Measurements from ENCODE around the gene ARID3A. TPM values are rescaled to one million over a fixed set of nuclear protein-coding genes. Genes with fewer than 3 reads are reported as not detected.

Gene ARID3A
- total RNA-seq, 2 donors from 2014 or later, result 3.8 to 18.7 TPM

DNA sequence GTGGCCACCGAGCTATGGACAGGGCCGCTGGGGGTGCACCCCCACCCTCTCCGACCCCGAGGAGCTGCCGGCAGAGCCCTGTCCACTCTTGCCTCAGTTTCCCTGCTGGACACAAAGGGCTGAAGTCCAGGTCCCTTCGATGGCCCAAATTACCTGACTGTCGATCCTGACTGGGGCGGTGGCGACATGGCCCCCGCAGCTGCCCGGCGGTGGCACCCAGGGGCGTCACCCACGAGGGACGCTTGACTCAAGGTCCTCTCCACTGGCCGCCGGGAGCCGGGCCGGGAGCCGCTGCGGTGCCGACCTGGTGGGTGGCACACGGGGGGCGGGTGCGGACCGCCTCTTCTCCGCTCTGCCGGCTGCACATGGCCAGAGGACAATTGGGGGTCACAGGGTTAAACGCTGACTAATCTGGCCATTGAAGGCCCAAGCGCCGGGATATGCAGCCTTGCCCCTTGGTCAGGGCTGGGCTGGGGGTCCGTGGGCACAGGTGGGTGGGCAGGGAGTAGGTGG lies 16.4 kb downstream of the ARID3A start:
- no peak for DNase-seq (ENCODE audit: low spot score)
- Histone ChIP-seq H3K9me3 (no peaks in the 10 kb centered on the region), H3K27ac (no peak overlapping the region), H3K36me3 (no peaks in the 10 kb centered on the region), H3K4me3 (no peak overlapping the region), H3K27me3 (replicated peaks; ENCODE audit: insufficient read depth) (no peaks in the 10 kb centered on the region), H3K4me1 (replicated peaks) (peaks cover 3% of the 10 kb centered on the region)
- TF ChIP-seq POLR2A (IDR thresholded peaks at IDR 0.05) (no peak), POLR2AphosphoS5 (IDR thresholded peaks at IDR 0.05) (no peak)
- TF ChIP-seq, protein P1, sequence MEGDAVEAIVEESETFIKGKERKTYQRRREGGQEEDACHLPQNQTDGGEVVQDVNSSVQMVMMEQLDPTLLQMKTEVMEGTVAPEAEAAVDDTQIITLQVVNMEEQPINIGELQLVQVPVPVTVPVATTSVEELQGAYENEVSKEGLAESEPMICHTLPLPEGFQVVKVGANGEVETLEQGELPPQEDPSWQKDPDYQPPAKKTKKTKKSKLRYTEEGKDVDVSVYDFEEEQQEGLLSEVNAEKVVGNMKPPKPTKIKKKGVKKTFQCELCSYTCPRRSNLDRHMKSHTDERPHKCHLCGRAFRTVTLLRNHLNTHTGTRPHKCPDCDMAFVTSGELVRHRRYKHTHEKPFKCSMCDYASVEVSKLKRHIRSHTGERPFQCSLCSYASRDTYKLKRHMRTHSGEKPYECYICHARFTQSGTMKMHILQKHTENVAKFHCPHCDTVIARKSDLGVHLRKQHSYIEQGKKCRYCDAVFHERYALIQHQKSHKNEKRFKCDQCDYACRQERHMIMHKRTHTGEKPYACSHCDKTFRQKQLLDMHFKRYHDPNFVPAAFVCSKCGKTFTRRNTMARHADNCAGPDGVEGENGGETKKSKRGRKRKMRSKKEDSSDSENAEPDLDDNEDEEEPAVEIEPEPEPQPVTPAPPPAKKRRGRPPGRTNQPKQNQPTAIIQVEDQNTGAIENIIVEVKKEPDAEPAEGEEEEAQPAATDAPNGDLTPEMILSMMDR (IDR thresholded peaks at IDR 0.05), result no peak
- WGBS, result 93% methylated on average over 32 of the region's 32 CpGs
- intact Hi-C loops (cut with DNase I), result no loop called here

DNA sequence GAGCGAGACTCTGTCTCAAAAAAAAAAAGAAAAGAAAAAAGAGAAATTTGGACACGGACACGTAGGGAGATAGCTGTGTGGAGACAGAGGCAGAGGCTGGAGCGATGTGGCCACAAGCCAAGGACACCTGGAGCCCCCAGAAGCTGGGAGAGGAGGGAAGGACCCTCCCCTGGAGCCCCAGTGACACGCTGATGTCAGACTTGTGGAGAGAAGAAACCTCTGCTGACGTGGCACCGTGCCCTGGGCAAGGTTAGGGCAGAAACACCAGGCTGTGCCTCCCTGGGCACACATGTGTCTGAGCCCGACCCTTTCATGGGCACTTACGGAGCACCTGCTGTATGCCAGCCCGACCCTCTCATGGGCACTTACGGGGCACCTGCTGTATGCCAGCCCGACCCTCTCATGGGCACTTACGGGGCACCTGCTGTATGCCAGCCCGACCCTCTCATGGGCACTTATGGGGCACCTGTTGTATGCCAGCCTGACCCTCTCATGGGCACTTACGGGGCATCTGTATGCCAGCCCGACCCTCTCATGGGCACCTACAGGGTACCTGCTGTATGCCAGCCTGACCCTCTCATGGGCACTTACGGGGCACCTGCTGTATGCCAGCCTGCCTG lies 17.8 kb downstream of the ARID3A start:
- intact Hi-C loops (cut with DNase I), result no loop called here
- Histone ChIP-seq H3K4me1 (replicated peaks) (peaks cover 3% of the 10 kb centered on the region), H3K9me3 (no peaks in the 10 kb centered on the region), H3K27me3 (replicated peaks; ENCODE audit: insufficient read depth) (no peaks in the 10 kb centered on the region), H3K27ac (no peak overlapping the region), H3K36me3 (no peaks in the 10 kb centered on the region), H3K4me3 (no peak overlapping the region)
- TF ChIP-seq POLR2A (IDR thresholded peaks at IDR 0.05), result no peak
- TF ChIP-seq POLR2AphosphoS5 (IDR thresholded peaks at IDR 0.05), result no peak
- TF ChIP-seq, protein P1 (IDR thresholded peaks at IDR 0.05), result no peak
- DNase-seq (ENCODE audit: low spot score), result no peak
- WGBS, result 94% methylated on average over 17 of the region's 17 CpGs

DNA sequence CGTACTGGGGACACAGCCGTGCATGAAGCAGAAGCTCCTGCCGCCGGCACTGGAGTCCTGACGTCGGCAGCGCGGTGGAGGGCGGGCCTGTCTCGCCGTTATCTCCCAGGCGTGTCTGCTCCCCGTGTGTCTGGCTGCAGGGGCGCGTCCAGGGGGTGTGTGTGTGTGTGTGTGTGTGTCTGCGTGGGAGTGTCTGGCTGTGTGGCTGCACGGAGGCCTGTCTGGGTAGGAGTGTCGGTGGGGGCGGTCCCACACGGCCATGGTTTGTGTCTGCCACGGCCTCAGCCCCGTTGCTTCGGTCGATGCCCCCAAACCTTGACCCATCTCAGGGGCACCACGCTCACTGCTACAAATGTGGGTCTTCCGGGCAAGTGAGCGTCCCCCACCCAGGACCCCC lies 18.3 kb downstream of the ARID3A start:
- intact Hi-C loops (cut with DNase I), result no loop called here
- no peak for DNase-seq (ENCODE audit: low spot score)
- Histone ChIP-seq H3K4me1 (replicated peaks) (peaks cover 3% of the 10 kb centered on the region), H3K4me3 (no peak overlapping the region), H3K9me3 (no peaks in the 10 kb centered on the region), H3K36me3 (no peaks in the 10 kb centered on the region), H3K27me3 (replicated peaks; ENCODE audit: insufficient read depth) (no peaks in the 10 kb centered on the region), H3K27ac (no peak overlapping the region)
- WGBS, result 78% methylated on average over 20 of the region's 27 CpGs
- TF ChIP-seq, protein P1 (IDR thresholded peaks at IDR 0.05), result no peak
- TF ChIP-seq POLR2AphosphoS5 (IDR thresholded peaks at IDR 0.05) (no peak), POLR2A (IDR thresholded peaks at IDR 0.05) (no peak)

- TF ChIP-seq, protein P1 (IDR thresholded peaks at IDR 0.05), result no peak
- intact Hi-C loops (cut with DNase I), result no loop called here
- Histone ChIP-seq H3K9me3 (no peaks in the 10 kb centered on the region), H3K27ac (no peak overlapping the region), H3K4me1 (replicated peaks) (peaks cover 3% of the 10 kb centered on the region), H3K4me3 (no peak overlapping the region), H3K27me3 (replicated peaks; ENCODE audit: insufficient read depth) (no peaks in the 10 kb centered on the region), H3K36me3 (no peaks in the 10 kb centered on the region)
- no peak for DNase-seq (ENCODE audit: low spot score)
- 67% methylated on average over 22 of the region's 22 CpGs for WGBS
Measured at GRCh38 chr19:944663-945241, 18.9 kb downstream of the ARID3A start.
